ENCODE results near the gene PRPF8.

GRCh38 chr17:1658100-1658499 lies 26.6 kb downstream of the PRPF8 start:
- TF ChIP-seq YY1 (IDR thresholded peaks at IDR 0.05; ENCODE audit: insufficient read depth, insufficient read length) (no peak), ZNF274 (IDR thresholded peaks at IDR 0.05; ENCODE audit: low read depth, low read length) (no peak), SUZ12 (IDR thresholded peaks at IDR 0.05; ENCODE audit: extremely low read depth, insufficient read depth, insufficient read length) (no peak)

Measured in NT2/D1 (cell line).